Skeletal muscle satellite cell (primary cell): ENCODE results near the gene GSTK1.
A peak's percentile ranks its signal among the peaks of the same experiment; 100 is the strongest.
"Not testable (repeated sequence)": the region's sequence is repeated elsewhere in the genome, so short reads cannot be mapped to it uniquely, and the experiment has no call there.

ENCODE experiments used
- H3K27me3 ChIP-seq: 2 replicates; pipeline ENCODE4 v1.7.0; 2013; ENCODE audit warnings: low read length; ENCODE audit not compliant: control insufficient read depth, insufficient read depth
- H3K36me3 ChIP-seq: 2 replicates; pipeline ENCODE4 v1.7.0; 2013; ENCODE audit warnings: mild to moderate bottlenecking, control low read depth, low read length; ENCODE audit not compliant: insufficient read depth
- H3K4me1 ChIP-seq: 2 replicates; pipeline ENCODE4 v1.7.0; 2013; ENCODE audit warnings: low read length; ENCODE audit not compliant: control insufficient read depth, insufficient read depth
- H3K4me2 ChIP-seq: 2 replicates; pipeline ENCODE4 v1.7.0; 2013; ENCODE audit warnings: mild to moderate bottlenecking, low read length
- H3K4me3 ChIP-seq: 2 replicates; pipeline ENCODE4 v1.7.0; 2013; ENCODE audit warnings: low read length
- H3K9ac ChIP-seq: 2 replicates; pipeline ENCODE4 v1.7.0; 2013; ENCODE audit warnings: mild to moderate bottlenecking, low read depth, low read length, moderate library complexity
- H3K9me3 ChIP-seq: replicated peaks from 2 replicates; pipeline ENCODE4 v1.7.0; 2013; ENCODE audit warnings: mild to moderate bottlenecking, control low read depth, low read length

The GSTK1 gene

DNA sequence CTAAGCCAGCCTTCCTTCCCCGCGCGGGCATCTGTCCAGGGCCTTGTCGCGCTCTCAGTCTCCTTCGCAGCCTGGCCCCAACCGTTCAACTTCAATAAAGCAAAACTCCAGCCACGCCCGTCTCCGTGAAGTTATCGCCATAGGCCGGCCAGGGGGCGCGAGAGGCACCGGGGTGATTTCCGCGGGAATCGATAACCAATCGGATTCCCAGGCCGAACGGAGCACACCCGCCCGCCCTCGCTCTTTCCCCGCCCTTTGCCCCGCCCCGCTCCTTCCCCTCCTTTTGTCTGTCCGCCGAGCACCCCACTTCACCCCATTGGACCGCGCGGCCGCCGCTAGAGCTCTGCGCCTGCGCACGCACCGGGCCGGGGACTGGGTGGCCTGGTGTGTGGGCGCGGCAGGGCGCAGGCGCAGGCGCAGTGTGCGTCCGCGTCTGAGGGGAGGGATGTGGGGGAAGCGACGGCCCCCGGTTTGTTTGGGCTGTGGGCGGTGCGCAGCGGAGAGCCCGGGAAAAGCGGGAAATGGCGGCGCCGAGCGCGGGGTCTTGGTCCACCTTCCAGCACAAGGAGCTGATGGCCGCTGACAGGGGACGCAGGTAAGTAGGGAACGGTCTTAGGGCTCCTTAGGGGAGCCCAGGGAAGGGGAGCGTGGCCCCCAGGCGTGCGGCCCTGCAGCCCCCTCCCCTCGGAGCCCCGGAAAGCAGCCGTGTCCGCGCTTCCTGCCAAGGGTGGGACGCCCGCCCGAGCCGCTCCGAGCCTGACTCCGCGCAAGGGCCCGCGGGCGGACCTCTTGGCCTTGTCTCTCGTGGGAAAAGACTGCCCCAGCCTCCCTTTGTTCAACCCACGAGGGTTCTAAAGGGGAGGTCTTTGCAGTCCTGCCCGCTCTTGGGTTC is 24.9 kb downstream of the GSTK1 start, which contains the start of gene CASP2:
Gene CASP2, plus strand, starts transcription at position 417 of the 892 bp plus-strand sequence. Its CDS starts 105 bp downstream, at position 522.
- H3K27me3 ChIP-seq = no peaks in the 10 kb centered on the region
- H3K4me2 ChIP-seq = peak within 1 kb of the TSS; percentile 86
- peaks cover 25% of the 10 kb centered on the region for H3K4me1 ChIP-seq
- H3K9ac ChIP-seq = peak within 1 kb of the TSS; percentile 96
- H3K9me3 ChIP-seq = no peaks in the 10 kb centered on the region
- peak within 1 kb of the TSS; percentile 91 for H3K4me3 ChIP-seq
- H3K36me3 ChIP-seq = peaks cover 16% of the 10 kb centered on the region

DNA sequence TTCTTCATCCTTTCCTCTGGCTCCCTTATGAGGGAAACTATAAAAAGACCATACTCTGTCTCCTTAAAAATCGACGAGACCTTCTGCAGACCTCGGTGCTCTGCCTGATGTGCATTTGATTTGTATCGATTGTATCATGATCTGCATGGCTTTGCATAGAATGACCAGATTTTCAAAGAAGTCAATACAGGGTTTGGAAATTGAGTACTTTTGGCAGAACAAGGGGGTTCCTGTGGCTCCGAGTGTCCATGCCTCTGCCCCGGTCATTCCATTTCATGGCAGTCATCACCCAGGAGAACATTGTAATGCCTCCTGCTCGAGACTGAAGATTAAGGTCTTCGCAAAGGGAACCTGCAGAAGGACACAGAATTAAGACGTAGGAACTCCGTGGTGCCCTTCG is 25.6 kb downstream of the GSTK1 start:
- no peaks in the 10 kb centered on the region for H3K27me3 ChIP-seq
- H3K9me3 ChIP-seq = no peaks in the 10 kb centered on the region
- H3K36me3 ChIP-seq = peaks cover 21% of the 10 kb centered on the region
- H3K9ac ChIP-seq = peak overlapping the region; percentile 96
- H3K4me3 ChIP-seq = peak overlapping the region; percentile 91
- peaks cover 25% of the 10 kb centered on the region for H3K4me1 ChIP-seq
- peak overlapping the region; percentile 86 for H3K4me2 ChIP-seq

DNA sequence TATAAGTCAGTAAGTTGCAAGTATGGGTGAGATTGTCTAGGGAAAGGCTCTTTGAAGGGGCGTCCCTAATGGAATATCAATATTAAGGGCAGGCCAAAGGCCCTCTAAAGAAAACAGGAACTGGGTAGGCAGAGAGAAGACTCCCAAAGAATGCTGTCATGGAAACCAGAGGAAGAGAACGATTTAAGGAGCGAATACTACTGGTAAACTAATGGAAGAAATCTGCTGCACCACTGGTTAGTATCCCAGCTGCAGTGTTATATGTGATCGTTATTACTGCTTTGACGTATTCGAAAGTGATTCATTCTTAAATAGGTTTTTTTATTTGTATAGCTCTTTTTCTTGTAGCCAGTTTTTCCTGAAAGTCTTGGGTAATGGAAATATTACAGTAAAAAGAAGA is 26.2 kb downstream of the GSTK1 start:
- H3K4me3 ChIP-seq = peak overlapping the region; percentile 91
- H3K9me3 ChIP-seq = no peaks in the 10 kb centered on the region
- H3K9ac ChIP-seq = peak overlapping the region; percentile 96
- H3K27me3 ChIP-seq = no peaks in the 10 kb centered on the region
- H3K4me1 ChIP-seq = peaks cover 25% of the 10 kb centered on the region
- peak overlapping the region; percentile 86 for H3K4me2 ChIP-seq
- peaks cover 27% of the 10 kb centered on the region for H3K36me3 ChIP-seq

DNA sequence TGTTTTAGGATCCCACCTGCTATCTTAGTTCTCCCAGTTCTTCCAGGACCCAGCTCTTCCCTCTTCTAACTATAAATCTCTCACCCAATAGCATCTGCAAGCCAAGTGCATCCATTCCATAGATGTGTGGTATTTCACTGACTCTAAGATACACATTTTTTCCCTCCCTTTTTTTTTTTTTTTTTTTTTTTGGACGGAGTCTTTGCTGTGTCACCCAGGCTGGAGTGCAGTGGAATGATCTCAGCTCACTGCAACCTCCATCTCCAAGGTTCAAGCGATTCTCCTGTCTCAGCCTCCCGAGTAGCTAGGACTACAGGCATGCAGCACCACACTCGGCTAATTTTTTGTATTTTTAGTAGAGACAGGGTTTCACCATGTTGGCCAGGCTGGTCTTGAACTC is 26.6 kb downstream of the GSTK1 start:
- not testable (repeated sequence) for H3K9me3 ChIP-seq, H3K27me3 ChIP-seq
- Histone ChIP-seq H3K4me1 (peaks cover 25% of the 10 kb centered on the region), H3K9ac (peak overlapping the region; percentile 96), H3K36me3 (peaks cover 32% of the 10 kb centered on the region), H3K4me2 (peak overlapping the region; percentile 86), H3K4me3 (peak overlapping the region; percentile 91)

DNA sequence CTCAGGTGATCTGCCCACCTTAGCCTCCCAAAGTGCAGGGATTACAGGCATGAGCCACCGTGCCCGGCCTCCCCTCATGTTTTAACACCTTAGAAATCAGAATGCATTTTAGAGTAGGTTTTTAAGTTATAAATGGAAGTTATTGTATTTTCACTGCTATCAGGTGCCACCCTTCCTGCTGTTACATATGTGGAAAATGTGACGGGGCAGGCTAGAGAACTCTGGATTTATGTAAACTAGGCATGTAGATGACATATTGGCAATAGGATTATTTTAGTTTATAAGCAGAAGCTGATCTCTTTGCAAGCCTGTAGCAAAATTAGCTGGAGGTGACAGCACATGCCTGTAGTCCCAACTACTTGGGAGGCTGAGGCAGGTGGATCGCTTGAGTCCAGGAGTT is 27.1 kb downstream of the GSTK1 start:
- no peaks in the 10 kb centered on the region for H3K27me3 ChIP-seq
- H3K9me3 ChIP-seq = no peaks in the 10 kb centered on the region
- peaks cover 36% of the 10 kb centered on the region for H3K36me3 ChIP-seq
- peak overlapping the region; percentile 43 for H3K4me3 ChIP-seq
- H3K4me1 ChIP-seq = peaks cover 26% of the 10 kb centered on the region
- H3K4me2 ChIP-seq = peak overlapping the region; percentile 62
- H3K9ac ChIP-seq = no peak overlapping the region

DNA sequence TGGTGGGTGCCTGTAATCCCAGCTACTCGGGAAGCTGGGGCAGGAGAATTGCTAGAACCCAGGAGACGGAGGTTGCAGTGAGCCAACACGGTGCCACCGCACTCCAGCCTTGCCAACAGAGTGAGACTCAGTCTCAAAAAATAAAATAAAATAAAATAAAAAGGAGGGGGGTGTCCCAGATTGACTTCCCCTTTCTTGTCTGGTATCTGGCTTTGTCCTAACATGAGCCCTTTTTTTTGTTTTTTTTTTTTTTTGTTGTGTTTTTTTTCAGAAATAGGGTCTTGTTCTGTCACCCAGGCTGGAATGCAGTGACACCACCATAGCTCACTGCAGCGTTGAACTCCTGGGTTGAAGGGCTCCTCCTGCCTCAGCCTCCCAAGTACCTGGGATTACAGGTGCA is 29.6 kb downstream of the GSTK1 start:
- Histone ChIP-seq H3K9me3 (no peaks in the 10 kb centered on the region), H3K36me3 (peaks cover 43% of the 10 kb centered on the region), H3K4me3 (no peak overlapping the region), H3K4me2 (no peak overlapping the region), H3K9ac (no peak overlapping the region), H3K4me1 (peaks cover 35% of the 10 kb centered on the region), H3K27me3 (no peaks in the 10 kb centered on the region)

DNA sequence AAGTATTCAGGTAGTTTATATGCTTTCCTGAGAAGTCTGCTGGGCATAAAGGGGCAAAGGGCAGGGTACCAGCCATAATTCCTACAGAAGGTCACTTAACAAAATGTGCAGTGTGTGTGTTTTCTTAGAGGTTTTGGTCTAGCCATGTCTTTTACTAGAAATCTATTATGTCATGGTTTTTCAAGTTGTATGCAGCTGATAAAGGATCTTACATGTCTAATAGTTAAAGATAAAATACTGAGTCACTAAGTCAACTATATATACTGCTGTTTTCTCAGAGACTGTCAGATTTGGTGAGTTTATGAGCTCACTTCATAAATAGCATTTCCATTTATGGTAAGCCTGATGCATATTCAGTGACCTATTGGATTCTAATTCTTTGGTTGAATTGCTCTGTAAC is 32.6 kb downstream of the GSTK1 start:
- Histone ChIP-seq H3K9ac (no peak overlapping the region), H3K4me1 (peaks cover 20% of the 10 kb centered on the region), H3K36me3 (peaks cover 59% of the 10 kb centered on the region), H3K4me2 (no peak overlapping the region), H3K4me3 (no peak overlapping the region), H3K9me3 (no peaks in the 10 kb centered on the region), H3K27me3 (no peaks in the 10 kb centered on the region)

DNA sequence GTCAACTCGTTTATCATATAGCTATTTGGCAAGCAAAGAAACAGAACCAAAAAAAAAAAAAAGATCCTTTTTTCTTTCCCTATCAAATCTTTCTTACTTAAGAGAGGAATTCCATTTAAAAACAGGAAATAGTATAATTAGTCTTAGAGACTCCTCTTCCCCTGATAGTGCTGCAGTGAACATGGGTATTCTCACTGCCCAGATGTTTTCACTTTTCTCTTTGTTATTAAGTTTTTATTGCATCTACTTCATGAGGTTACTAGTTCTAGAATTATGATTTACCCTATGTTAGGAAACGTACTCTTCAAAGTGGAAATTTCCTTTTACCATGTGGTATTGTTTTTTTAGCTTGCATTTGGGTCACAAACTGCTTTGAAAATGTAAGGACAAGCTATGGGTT is 33.4 kb downstream of the GSTK1 start:
- Histone ChIP-seq H3K9me3 (no peaks in the 10 kb centered on the region), H3K27me3 (no peaks in the 10 kb centered on the region), H3K4me2 (no peak overlapping the region), H3K4me3 (no peak overlapping the region), H3K4me1 (peaks cover 14% of the 10 kb centered on the region), H3K36me3 (peaks cover 67% of the 10 kb centered on the region), H3K9ac (no peak overlapping the region)

DNA sequence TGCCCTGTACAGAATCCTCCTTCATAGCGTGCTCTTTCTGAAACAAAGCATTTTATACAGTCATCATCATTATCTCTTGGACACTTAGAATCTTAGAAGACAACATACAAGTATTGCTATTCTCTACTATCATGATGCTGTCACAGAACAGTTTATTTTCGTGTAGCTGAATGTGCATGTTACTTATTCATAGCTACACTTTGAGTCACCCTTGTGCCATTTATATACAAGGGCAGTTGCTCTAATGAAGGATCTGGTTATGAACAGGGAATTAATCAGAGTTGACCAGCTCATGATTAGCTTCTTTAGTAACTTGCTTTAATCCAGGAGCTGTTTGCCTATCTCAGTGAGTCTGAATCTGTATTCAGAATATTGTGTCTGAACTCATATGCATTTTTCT is 36.1 kb downstream of the GSTK1 start:
- Histone ChIP-seq H3K4me1 (peaks cover 14% of the 10 kb centered on the region), H3K4me3 (no peak overlapping the region), H3K9ac (no peak overlapping the region), H3K27me3 (no peaks in the 10 kb centered on the region), H3K4me2 (no peak overlapping the region), H3K36me3 (peaks cover 70% of the 10 kb centered on the region), H3K9me3 (no peaks in the 10 kb centered on the region)

DNA sequence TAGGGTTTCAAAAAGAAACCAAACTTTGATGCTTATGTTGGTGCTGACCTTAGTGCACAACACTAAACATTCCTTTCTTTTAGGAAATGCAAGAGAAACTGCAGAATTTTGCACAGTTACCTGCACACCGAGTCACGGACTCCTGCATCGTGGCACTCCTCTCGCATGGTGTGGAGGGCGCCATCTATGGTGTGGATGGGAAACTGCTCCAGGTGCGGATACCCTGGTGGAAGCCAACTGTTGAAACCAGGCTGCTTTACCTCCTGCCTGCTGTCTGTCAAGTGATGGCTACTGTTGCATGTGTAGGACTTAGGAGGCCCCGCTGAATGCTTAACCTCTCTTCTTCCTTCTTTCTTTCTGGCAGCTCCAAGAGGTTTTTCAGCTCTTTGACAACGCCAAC is 36.6 kb downstream of the GSTK1 start:
- no peaks in the 10 kb centered on the region for H3K27me3 ChIP-seq
- H3K4me1 ChIP-seq = peaks cover 14% of the 10 kb centered on the region
- no peak overlapping the region for H3K4me3 ChIP-seq
- H3K9me3 ChIP-seq = no peaks in the 10 kb centered on the region
- no peak overlapping the region for H3K4me2 ChIP-seq
- H3K9ac ChIP-seq = no peak overlapping the region
- peaks cover 70% of the 10 kb centered on the region for H3K36me3 ChIP-seq

DNA sequence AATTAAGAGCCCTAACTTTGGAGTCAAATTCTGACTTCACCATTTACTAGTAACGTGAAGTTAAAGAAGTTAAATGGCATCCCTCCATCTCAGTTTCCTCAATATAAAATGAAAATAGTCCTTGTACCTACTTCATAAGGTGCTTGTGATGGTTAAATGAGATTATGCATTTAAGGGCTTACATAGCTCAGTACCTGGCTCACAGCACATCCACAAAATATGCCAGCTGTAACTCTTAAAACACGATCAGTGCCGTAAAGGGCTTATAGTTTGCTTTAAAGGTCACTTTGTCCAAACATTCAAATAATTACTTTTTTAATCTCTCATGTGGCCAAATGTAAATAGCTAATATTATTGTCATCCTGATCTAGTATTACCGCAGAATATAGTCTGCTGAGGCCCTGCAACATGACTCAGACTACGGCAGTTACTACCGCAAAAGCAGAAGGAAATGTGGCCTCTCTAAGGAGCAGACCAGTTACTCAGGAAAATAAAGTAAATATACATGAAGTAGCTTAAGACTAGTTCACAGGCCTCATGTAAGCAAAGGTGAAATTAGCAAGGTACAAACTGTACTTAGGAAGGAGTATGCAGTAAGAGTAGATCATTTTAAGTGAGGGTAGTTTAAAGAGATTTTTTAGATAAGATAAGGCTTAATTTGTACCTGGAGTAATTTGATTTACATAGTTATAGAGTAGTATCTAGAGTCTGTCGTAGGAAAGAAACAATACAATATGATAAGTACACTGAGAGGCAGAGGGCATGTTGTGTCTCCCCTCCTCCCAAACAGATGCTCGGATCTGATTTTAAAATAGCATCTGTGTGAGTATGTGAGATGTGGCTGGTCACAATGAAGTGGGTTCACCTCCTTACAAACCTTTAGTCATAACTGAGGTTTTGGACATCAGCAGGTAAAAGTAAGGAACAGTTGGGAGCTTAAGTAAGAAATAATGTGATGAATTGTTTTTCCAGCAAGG is 38.0 kb downstream of the GSTK1 start:
- peaks cover 75% of the 10 kb centered on the region for H3K36me3 ChIP-seq
- no peak overlapping the region for H3K4me2 ChIP-seq
- H3K27me3 ChIP-seq = no peaks in the 10 kb centered on the region
- no peak overlapping the region for H3K9ac ChIP-seq
- H3K4me1 ChIP-seq = peaks cover 5% of the 10 kb centered on the region
- H3K9me3 ChIP-seq = no peaks in the 10 kb centered on the region
- H3K4me3 ChIP-seq = no peak overlapping the region
